NB4 (cell line): ENCODE data around the gene RAB40C.

ENCODE experiments used
- DNase-seq: peaks from one replicate; pipeline ENCODE4 v3.0.0; 2010; ENCODE audit warnings: low read depth
- H3K4me3 ChIP-seq: one replicate; pipeline ENCODE4 v1.5.1; 2011; ENCODE audit warnings: mild to moderate bottlenecking, low read depth, low read length, moderate library complexity
- MAX ChIP-seq: IDR thresholded peaks from 2 replicates; pipeline ENCODE4 v1.6.1; 2011; ENCODE audit warnings: low read depth, low read length
- MYC ChIP-seq: IDR thresholded peaks from 2 replicates; pipeline ENCODE4 v1.6.1; 2011; ENCODE audit warnings: low read depth, low read length
- POLR2A ChIP-seq: IDR thresholded peaks from 2 replicates; pipeline ENCODE4 v1.6.1; 2011; ENCODE audit warnings: mild to moderate bottlenecking; ENCODE audit not compliant: insufficient read length; ENCODE audit errors: extremely low read depth
- TF ChIP-seq, protein P1 (sequence below): IDR thresholded peaks from one replicate; pipeline ENCODE4 v1.5.1; 2012; ENCODE audit warnings: low read depth, low read length

The RAB40C gene

DNA sequence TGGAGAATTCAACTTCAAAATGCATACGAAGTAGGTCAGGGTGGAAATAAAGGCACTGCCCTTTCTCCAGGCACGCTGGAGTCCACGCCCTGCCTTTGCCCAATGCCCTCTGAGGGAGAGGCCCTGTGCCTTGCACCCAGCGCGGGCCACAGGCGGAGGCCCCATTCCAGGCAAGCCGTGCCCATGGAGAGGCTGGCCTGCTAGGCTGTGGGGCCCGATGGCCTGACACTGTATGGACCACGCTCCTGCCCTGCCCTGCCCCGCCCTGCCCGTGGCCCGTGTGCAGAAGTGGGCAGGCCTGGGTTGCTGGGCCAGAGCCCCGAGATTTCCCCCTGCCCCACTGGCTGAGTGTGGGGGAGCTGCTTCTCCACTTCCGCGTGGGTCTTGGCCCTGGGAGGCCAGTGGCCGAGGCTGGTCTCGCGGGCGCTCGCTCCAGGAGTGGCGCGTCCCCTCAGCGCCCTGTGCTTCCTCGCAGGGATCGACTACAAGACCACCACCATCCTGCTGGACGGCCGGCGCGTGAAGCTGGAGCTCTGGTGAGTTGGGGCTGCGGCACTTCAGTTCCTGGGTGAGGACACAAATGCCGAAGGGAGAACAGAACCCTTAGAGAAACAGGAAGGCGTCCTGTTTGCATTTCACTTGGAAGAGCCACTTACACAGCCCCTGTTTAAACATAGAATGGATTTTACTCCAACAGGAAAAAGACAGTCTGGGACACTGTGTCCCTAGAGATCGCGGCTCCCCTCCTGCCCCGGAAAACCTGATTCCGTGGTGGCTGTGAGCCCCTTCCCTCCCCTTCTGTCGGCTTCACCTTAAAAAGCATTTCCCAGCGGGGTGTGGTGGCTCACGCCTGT, 27.1 kb downstream of the RAB40C start:
- no peak for DNase-seq
- TF ChIP-seq POLR2A (no peak), MAX (no peak), MYC (no peak)
- TF ChIP-seq, protein P1, sequence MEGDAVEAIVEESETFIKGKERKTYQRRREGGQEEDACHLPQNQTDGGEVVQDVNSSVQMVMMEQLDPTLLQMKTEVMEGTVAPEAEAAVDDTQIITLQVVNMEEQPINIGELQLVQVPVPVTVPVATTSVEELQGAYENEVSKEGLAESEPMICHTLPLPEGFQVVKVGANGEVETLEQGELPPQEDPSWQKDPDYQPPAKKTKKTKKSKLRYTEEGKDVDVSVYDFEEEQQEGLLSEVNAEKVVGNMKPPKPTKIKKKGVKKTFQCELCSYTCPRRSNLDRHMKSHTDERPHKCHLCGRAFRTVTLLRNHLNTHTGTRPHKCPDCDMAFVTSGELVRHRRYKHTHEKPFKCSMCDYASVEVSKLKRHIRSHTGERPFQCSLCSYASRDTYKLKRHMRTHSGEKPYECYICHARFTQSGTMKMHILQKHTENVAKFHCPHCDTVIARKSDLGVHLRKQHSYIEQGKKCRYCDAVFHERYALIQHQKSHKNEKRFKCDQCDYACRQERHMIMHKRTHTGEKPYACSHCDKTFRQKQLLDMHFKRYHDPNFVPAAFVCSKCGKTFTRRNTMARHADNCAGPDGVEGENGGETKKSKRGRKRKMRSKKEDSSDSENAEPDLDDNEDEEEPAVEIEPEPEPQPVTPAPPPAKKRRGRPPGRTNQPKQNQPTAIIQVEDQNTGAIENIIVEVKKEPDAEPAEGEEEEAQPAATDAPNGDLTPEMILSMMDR = no peak

DNA sequence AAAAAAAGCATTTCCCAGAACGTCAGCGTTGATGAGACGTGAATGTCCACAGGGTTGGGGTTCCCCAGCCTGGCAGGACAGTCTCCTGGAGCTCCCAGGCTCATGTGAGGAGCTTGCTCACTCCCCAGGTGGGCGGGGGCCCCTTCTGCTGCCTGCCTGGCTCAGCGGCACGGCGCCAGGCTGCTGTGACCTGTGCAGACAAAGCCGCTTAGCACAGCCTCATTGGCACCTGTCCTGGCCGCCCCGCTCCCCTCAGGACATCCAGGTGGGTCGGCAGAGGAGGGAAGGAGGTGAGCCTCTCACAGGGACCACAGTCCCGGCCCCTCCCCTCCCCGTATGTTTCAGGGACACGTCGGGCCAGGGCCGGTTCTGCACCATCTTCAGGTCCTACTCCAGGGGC, 28.0 kb downstream of the RAB40C start:
- no peak overlapping the region for H3K4me3 ChIP-seq
- no peak for DNase-seq
- no peak for TF ChIP-seq MYC
- TF ChIP-seq POLR2A = no peak
- no peak for TF ChIP-seq MAX
- TF ChIP-seq, protein P1 = no peak

More for the DNA sequence above, 27.1 kb downstream of the RAB40C start:
- no peak overlapping the region for H3K4me3 ChIP-seq

DNA sequence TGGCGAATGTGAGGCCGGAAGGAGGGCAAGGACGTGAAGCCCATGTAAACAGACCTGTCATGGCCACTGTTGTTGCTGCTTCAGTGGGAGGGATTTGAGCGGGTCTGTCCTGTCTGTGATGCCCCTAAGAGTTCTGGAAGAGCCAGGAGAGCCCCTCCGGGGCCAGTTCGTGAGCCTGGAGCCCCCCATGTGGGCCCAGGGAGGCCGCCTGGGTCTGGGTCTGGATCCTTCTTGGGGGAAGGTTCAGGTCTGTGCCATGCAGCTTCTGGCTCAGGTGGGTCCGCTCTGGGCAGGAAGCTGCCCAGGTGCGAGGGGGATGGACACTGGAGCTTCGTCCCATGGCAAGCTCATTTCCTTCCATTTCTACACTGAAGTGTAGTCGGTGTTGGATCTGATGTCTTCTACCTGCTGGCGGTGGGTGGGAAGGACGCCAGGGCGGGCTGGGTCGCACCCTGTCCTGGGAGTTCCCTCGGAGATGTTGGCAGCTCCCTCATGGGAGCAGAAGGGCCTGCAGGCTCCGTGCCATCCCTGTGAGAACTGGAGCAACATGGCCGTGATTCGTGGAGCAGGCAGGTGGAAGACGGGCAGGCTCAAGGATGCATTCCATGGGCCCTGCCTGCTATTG, 29.7 kb downstream of the RAB40C start:
- TF ChIP-seq, protein P1 = no peak
- TF ChIP-seq MYC = no peak
- TF ChIP-seq POLR2A = no peak
- no peak for TF ChIP-seq MAX
- no peak for DNase-seq
- no peak overlapping the region for H3K4me3 ChIP-seq

DNA sequence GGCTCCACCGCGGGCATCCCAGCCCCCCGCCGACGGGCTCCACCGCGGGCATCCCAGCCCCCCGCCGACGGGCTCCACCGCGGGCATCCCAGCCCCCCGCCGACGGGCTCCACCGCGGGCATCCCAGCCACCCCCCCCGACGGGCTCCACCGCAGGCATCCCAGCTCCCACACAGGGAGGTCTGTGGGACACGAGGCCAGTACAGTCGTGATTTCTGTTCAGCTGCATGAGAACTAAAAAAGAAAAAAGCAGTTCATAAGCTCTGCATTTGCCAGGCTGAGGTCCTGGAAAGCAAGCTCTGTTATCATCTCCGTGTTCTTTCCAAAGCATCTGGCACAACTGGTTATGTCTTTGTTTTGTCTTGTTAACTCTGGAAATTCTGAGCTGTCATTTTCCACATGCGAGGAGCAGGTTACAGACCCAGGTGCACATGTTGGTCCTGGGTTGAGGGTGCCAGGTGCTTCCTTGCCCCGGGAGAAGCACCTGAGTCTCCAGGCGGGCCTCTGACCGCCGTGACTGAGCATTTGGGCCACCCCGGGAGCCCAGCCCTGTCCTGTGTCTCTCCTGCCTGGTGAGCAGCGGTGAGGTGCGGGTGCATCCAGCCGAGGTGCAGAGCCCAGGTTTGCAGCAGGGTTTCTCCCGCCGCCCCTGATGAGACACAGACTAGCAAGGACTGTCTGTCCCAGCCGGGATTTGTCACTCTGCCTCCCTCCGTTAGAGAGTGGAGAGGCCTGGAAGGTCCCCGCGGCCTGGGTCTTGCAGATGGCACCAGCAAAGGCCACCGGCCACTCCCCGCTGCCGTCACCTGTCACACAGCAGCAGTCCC, 31.0 kb downstream of the RAB40C start:
- TF ChIP-seq POLR2A (no peak), MYC (no peak), MAX (no peak)
- TF ChIP-seq, protein P1 = no peak
- no peak for DNase-seq
- no peak overlapping the region for H3K4me3 ChIP-seq

- no peak for DNase-seq
- TF ChIP-seq POLR2A = no peak
- TF ChIP-seq MAX = no peak
- TF ChIP-seq MYC = no peak
- TF ChIP-seq, protein P1 = no peak
- no peak overlapping the region for H3K4me3 ChIP-seq
These were observed 31.8 kb downstream of the RAB40C start for GRCh38 chr16:621526-622105.
